ENCODE measurements around the gene KIRREL3. TPM values are rescaled to one million over a fixed set of nuclear protein-coding genes. Genes with fewer than 3 reads are reported as not detected.

Gene KIRREL3
- total RNA-seq, 1 donor from 2014 or later = not detected

DNA sequence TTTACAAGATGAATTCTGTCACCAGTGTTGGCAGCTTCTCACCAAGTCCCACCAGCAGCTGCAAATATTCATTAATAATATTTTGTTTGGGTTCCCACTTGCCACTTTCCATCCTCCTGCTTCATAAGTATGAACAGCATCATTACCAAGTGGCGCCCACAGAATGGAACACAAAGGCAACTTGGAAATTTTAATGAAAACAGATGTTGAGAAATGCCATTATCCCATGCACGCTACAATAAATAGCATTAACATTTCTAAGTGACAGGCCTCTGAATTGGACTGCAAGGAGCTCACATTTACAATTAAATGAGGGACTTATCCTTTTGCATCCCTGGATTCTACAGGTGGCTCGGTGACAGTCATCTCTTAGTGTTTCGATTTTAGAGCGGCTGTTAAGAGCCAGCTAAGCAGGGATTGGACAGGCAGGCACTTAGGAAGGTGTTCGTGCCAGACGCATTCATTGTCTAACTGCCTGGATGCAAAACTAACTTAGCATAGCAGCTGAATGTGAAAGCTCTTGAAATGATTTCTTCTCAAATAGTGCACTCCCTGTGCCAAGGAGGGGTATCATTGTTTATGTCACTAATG lies 170.3 kb downstream of the KIRREL3 start:
- DNase-seq (ENCODE audit: low read depth) = no peak
- FAIRE-seq = no peak
- TF ChIP-seq, protein P1, sequence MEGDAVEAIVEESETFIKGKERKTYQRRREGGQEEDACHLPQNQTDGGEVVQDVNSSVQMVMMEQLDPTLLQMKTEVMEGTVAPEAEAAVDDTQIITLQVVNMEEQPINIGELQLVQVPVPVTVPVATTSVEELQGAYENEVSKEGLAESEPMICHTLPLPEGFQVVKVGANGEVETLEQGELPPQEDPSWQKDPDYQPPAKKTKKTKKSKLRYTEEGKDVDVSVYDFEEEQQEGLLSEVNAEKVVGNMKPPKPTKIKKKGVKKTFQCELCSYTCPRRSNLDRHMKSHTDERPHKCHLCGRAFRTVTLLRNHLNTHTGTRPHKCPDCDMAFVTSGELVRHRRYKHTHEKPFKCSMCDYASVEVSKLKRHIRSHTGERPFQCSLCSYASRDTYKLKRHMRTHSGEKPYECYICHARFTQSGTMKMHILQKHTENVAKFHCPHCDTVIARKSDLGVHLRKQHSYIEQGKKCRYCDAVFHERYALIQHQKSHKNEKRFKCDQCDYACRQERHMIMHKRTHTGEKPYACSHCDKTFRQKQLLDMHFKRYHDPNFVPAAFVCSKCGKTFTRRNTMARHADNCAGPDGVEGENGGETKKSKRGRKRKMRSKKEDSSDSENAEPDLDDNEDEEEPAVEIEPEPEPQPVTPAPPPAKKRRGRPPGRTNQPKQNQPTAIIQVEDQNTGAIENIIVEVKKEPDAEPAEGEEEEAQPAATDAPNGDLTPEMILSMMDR (IDR thresholded peaks at IDR 0.05; ENCODE audit: insufficient read depth, low read length, severe bottlenecking) = no peak

DNA sequence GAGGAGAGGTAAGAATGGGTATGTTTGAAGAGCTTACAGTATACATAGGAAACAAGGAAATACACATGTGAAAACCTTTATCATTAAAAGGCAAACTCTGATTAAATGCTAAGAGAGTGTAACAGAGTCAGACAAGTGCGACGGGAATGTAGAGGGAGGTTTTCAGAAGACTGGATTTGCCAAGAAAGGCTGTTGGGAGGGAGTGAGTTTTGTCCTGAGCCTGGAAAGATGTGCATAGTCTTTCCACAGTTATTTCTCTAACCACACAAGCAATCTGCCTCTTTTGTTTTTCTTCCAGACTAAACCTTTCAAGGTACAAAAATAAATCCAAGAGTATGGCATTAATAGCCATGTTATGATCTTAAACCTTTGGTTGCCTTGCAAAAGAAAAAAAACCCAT lies 170.9 kb downstream of the KIRREL3 start:
- FAIRE-seq (no peak), DNase-seq (ENCODE audit: low read depth) (no peak)
- Histone ChIP-seq H3K4me3 (ENCODE audit: low read depth, low read length) (no peak overlapping the region), H3K27me3 (ENCODE audit: control insufficient read depth, insufficient read depth, low read length) (no peaks in the 10 kb centered on the region), H3K36me3 (ENCODE audit: control insufficient read depth, insufficient read depth, low read length) (no peaks in the 10 kb centered on the region)
- TF ChIP-seq, protein P1 (IDR thresholded peaks at IDR 0.05; ENCODE audit: insufficient read depth, low read length, severe bottlenecking) = no peak

More for the DNA sequence above, 170.3 kb downstream of the KIRREL3 start:
- H3K27me3 ChIP-seq (ENCODE audit: control insufficient read depth, insufficient read depth, low read length) = no peaks in the 10 kb centered on the region
- no peak overlapping the region for H3K4me3 ChIP-seq (ENCODE audit: low read depth, low read length)
- H3K36me3 ChIP-seq (ENCODE audit: control insufficient read depth, insufficient read depth, low read length) = no peaks in the 10 kb centered on the region

- Histone ChIP-seq H3K4me3 (ENCODE audit: low read depth, low read length) (no peak overlapping the region), H3K36me3 (ENCODE audit: control insufficient read depth, insufficient read depth, low read length) (no peaks in the 10 kb centered on the region), H3K27me3 (ENCODE audit: control insufficient read depth, insufficient read depth, low read length) (no peaks in the 10 kb centered on the region)
- TF ChIP-seq, protein P1 (IDR thresholded peaks at IDR 0.05; ENCODE audit: insufficient read depth, low read length, severe bottlenecking) = no peak
- FAIRE-seq (no peak), DNase-seq (ENCODE audit: low read depth) (no peak)
Observed at GRCh38 chr11:126824035-126824607, 176.4 kb downstream of the KIRREL3 start.

GRCh38 chr11:126823274-126823673 lies 177.3 kb downstream of the KIRREL3 start:
- TF ChIP-seq, protein P1 (IDR thresholded peaks at IDR 0.05; ENCODE audit: insufficient read depth, low read length, severe bottlenecking) = no peak
- no peak for DNase-seq (ENCODE audit: low read depth)
- no peak for FAIRE-seq
- Histone ChIP-seq H3K4me3 (ENCODE audit: low read depth, low read length) (no peak overlapping the region), H3K27me3 (ENCODE audit: control insufficient read depth, insufficient read depth, low read length) (no peaks in the 10 kb centered on the region), H3K36me3 (ENCODE audit: control insufficient read depth, insufficient read depth, low read length) (no peaks in the 10 kb centered on the region)

DNA sequence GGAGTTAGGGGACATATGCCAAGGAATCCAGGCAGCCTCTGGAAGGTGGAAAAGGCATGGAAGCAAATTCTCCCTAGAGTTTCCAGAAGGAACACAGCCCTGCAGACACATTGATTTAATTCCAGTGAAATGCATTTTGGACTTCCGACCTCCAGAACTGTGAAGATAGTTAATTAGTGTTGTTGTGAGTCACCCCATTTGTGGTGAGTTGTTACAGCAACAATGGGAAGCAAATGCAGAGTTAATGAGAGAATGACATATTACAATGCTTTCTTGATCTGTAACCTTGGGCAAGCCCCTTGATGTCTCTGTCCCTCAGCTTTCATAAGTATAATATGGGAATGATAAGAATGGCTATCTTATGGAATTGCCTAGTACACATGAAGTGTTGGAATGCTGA lies 178.7 kb downstream of the KIRREL3 start:
- FAIRE-seq (peak; percentile 28), DNase-seq (ENCODE audit: low read depth) (no peak)
- TF ChIP-seq, protein P1 (IDR thresholded peaks at IDR 0.05; ENCODE audit: insufficient read depth, low read length, severe bottlenecking) = no peak
- no peaks in the 10 kb centered on the region for H3K27me3 ChIP-seq (ENCODE audit: control insufficient read depth, insufficient read depth, low read length)
- H3K36me3 ChIP-seq (ENCODE audit: control insufficient read depth, insufficient read depth, low read length) = no peaks in the 10 kb centered on the region
- no peak overlapping the region for H3K4me3 ChIP-seq (ENCODE audit: low read depth, low read length)

DNA sequence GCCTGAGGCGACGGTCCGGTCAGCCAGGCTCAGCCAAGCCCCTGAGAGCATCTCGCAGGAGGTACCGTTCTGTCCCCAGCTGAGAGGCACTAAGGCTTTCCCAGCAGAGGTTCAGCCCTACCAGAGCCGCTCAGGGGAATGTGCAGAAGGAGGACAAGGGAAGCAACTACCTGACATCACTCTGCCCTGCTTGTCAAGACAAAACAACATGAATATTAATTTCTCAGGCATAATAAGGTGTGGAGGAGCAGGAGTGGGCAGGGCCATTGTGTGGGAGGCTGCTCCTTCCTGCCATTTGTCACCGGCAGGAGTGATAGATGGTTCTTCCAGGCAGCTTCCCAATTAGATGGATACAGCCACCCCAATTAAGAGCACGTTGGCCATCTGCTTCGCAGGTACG lies 181.4 kb downstream of the KIRREL3 start:
- no peak overlapping the region for H3K4me3 ChIP-seq (ENCODE audit: low read depth, low read length)
- H3K27me3 ChIP-seq (ENCODE audit: control insufficient read depth, insufficient read depth, low read length) = no peaks in the 10 kb centered on the region
- DNase-seq (ENCODE audit: low read depth) (no peak), FAIRE-seq (no peak)
- no peaks in the 10 kb centered on the region for H3K36me3 ChIP-seq (ENCODE audit: control insufficient read depth, insufficient read depth, low read length)
- TF ChIP-seq, protein P1 (IDR thresholded peaks at IDR 0.05; ENCODE audit: insufficient read depth, low read length, severe bottlenecking) = no peak

All from bronchial epithelial cell (primary cell).